NT2/D1 (cell line): ENCODE measurements around the gene ANK2.

Experiments used
- DNase-seq: peaks from one replicate; pipeline ENCODE4 v3.0.0-alpha.2; 2011; ENCODE audit warnings: low read depth, low spot score
- H3K27me3 ChIP-seq: 2 replicates; pipeline ENCODE4 v1.6.0; 2011; ENCODE audit warnings: mild to moderate bottlenecking; ENCODE audit not compliant: insufficient read length, insufficient read depth
- H3K36me3 ChIP-seq: 2 replicates; pipeline ENCODE4 v1.6.1; 2011; ENCODE audit warnings: mild to moderate bottlenecking, low read length, mixed read lengths; ENCODE audit not compliant: insufficient read depth, insufficient read length
- H3K4me1 ChIP-seq: 2 replicates; pipeline ENCODE4 v1.5.1; 2011; ENCODE audit not compliant: insufficient read depth, insufficient read length
- H3K4me3 ChIP-seq: 2 replicates; pipeline ENCODE4 v1.5.1; 2011; ENCODE audit warnings: low read depth; ENCODE audit not compliant: insufficient read length
- H3K9ac ChIP-seq: 2 replicates; pipeline ENCODE4 v1.6.0; 2011; ENCODE audit warnings: low read depth; ENCODE audit not compliant: insufficient read length
- H3K9me3 ChIP-seq: 2 replicates; pipeline ENCODE4 v1.5.1; 2011; ENCODE audit warnings: mild to moderate bottlenecking, low read length; ENCODE audit not compliant: insufficient read depth
- SUZ12 ChIP-seq: IDR thresholded peaks from 2 replicates; pipeline ENCODE4 v1.6.1; 2011; ENCODE audit not compliant: insufficient read length, insufficient read depth; ENCODE audit errors: extremely low read depth
- YY1 ChIP-seq: IDR thresholded peaks from 2 replicates; pipeline ENCODE4 v1.6.1; 2011; ENCODE audit not compliant: insufficient read length, insufficient read depth
- ZNF274 ChIP-seq: IDR thresholded peaks from 2 replicates; pipeline ENCODE4 v1.6.1; 2011; ENCODE audit warnings: mild to moderate bottlenecking, low read depth, low read length

The ANK2 gene

DNA sequence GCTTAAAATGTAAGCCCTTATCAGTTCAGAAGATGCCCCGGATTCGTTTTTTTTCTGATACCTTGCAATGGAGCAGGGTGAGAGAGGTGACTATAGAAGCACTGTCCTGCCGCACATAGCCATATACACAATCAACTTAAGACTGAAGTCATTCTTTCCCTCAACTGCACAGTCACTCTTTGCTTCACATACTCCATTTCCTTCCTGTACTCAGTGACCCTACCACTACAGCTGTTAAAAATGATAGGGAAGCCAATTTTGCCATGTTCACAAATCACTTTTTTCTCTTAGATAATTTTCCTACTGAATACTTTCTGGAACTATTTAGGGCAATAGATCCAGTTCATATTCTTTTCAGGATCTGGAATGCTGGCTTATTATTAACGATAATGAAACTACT, 300.0 kb downstream of the ANK2 start:
- Histone ChIP-seq H3K36me3 (peaks cover 5% of the 10 kb centered on the region), H3K27me3 (no peaks in the 10 kb centered on the region), H3K4me1 (no peaks in the 10 kb centered on the region), H3K4me3 (no peak overlapping the region), H3K9me3 (no peaks in the 10 kb centered on the region), H3K9ac (no peak overlapping the region)
- no peak for DNase-seq
- no peak for TF ChIP-seq SUZ12
- no peak for TF ChIP-seq ZNF274
- no peak for TF ChIP-seq YY1

DNA sequence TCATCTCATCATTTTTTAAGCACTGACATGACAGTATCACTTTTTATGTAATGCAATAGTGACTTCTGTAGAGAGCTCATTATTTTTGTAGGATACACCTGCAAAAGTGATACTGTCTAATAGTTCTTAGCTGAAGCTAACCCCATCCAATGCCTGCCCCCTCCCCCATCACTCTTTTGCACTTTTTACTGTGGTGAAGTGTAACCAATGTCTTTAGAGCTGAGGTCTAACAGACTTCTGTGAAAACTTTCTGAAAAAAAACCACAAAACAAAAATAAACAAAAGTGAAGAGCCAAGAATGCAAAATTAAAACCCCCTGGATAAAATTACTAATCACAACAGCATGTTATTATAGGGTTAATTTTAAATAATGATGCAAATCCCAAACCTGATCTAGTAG, 301.1 kb downstream of the ANK2 start:
- no peaks in the 10 kb centered on the region for H3K27me3 ChIP-seq
- TF ChIP-seq SUZ12 = no peak
- no peak for TF ChIP-seq YY1
- TF ChIP-seq ZNF274 = no peak
- no peak for DNase-seq
- no peaks in the 10 kb centered on the region for H3K9me3 ChIP-seq
- no peaks in the 10 kb centered on the region for H3K4me1 ChIP-seq
- H3K4me3 ChIP-seq = no peak overlapping the region
- no peak overlapping the region for H3K9ac ChIP-seq
- H3K36me3 ChIP-seq = peaks cover 5% of the 10 kb centered on the region

DNA sequence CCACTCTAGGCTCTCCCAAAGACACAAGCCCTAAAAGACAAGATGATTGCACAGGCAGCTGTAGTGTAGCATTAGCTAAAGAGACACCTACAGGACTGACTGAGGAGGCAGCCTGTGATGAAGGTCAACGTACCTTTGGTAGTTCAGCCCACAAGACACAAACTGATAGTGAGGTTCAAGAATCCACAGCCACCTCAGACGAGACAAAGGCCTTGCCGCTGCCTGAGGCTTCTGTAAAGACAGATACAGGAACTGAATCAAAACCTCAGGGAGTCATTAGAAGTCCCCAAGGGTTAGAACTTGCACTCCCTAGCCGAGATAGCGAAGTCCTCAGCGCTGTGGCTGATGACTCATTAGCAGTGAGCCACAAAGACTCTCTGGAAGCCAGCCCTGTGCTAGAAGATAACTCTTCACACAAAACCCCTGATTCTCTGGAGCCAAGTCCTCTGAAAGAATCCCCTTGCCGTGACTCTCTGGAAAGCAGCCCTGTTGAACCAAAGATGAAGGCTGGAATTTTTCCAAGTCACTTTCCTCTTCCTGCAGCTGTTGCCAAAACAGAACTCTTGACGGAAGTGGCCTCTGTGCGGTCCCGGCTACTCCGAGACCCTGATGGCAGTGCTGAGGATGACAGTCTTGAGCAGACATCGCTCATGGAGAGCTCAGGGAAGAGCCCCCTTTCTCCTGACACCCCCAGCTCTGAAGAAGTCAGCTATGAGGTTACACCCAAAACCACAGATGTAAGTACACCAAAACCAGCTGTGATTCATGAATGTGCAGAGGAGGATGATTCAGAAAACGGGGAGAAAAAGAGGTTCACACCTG, 306.3 kb downstream of the ANK2 start:
- Histone ChIP-seq H3K9me3 (no peaks in the 10 kb centered on the region), H3K9ac (no peak overlapping the region), H3K4me3 (no peak overlapping the region), H3K36me3 (peaks cover 7% of the 10 kb centered on the region), H3K4me1 (no peaks in the 10 kb centered on the region), H3K27me3 (no peaks in the 10 kb centered on the region)
- TF ChIP-seq YY1 = no peak
- TF ChIP-seq ZNF274 = no peak
- no peak for TF ChIP-seq SUZ12
- DNase-seq = no peak

DNA sequence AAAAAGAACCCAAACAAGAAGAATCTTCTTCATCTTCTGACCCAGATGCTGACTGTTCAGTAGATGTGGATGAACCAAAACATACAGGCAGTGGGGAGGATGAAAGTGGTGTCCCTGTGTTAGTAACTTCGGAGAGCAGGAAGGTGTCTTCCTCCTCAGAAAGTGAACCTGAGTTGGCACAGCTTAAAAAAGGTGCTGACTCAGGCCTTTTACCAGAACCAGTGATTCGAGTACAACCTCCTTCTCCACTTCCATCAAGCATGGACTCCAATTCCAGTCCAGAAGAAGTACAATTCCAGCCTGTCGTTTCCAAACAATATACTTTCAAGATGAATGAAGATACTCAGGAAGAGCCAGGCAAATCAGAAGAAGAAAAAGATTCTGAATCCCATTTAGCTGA, 307.0 kb downstream of the ANK2 start:
- Histone ChIP-seq H3K36me3 (peaks cover 7% of the 10 kb centered on the region), H3K9ac (no peak overlapping the region), H3K9me3 (no peaks in the 10 kb centered on the region), H3K27me3 (no peaks in the 10 kb centered on the region), H3K4me1 (no peaks in the 10 kb centered on the region), H3K4me3 (no peak overlapping the region)
- TF ChIP-seq YY1 = no peak
- no peak for TF ChIP-seq SUZ12
- TF ChIP-seq ZNF274 = no peak
- DNase-seq = no peak

DNA sequence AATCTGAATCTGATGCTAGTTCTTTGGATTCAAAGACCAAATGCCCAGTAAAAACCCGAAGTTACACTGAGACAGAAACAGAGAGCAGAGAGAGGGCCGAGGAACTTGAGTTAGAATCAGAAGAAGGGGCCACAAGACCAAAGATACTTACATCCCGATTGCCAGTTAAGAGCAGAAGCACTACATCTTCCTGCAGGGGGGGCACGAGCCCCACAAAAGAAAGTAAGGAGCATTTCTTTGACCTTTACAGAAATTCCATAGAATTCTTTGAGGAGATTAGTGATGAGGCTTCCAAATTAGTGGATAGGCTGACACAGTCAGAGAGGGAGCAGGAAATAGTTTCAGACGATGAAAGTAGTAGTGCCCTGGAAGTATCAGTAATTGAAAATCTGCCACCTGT, 309.3 kb downstream of the ANK2 start:
- H3K4me3 ChIP-seq = no peak overlapping the region
- H3K9me3 ChIP-seq = no peaks in the 10 kb centered on the region
- H3K36me3 ChIP-seq = peaks cover 6% of the 10 kb centered on the region
- no peaks in the 10 kb centered on the region for H3K4me1 ChIP-seq
- no peak for DNase-seq
- H3K27me3 ChIP-seq = no peaks in the 10 kb centered on the region
- no peak for TF ChIP-seq SUZ12
- TF ChIP-seq YY1 = no peak
- no peak for TF ChIP-seq ZNF274
- no peak overlapping the region for H3K9ac ChIP-seq

DNA sequence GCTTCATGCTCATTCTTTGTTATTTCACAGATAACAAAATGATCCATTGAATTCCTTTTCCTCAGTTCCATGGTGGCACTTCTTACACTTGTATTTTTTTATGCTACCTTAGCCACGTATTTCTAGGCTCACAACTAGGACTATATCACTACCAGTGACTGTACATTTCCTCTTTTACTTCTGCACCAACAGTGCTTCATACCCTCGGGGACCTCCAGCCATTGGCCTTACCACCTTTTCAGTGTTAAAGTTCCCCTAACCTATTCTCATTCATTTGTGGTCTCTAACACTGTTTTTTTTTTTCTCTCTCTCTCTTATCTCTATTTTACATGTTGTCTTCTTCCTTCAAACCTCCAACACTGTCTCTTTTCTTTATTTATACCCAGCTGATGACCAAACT, 315.9 kb downstream of the ANK2 start:
- Histone ChIP-seq H3K27me3 (no peaks in the 10 kb centered on the region), H3K9ac (no peak overlapping the region), H3K9me3 (no peaks in the 10 kb centered on the region), H3K4me3 (no peak overlapping the region), H3K4me1 (no peaks in the 10 kb centered on the region), H3K36me3 (peaks cover 21% of the 10 kb centered on the region)
- DNase-seq = no peak
- TF ChIP-seq SUZ12 = no peak
- TF ChIP-seq YY1 = no peak
- TF ChIP-seq ZNF274 = no peak

DNA sequence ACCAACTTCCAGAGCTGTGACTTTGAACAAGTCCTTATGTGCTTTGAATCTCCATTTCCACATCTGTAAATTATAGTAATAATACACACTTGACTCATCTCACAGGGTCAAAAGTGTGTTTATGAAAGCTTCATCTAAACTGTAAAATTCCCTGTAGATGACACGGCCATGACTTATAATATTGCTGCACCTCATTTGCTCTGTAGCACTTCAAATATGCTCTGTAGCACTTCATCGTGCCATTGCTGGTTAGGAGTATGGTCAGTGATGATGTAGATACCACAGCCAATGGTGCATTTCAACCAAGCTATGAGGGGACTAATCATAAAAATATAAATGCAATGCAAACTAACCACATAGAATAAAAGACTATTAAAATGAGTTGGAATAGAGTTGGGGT, 318.6 kb downstream of the ANK2 start:
- TF ChIP-seq ZNF274 = no peak
- no peak for TF ChIP-seq SUZ12
- TF ChIP-seq YY1 = no peak

More for the DNA sequence above, 318.6 kb downstream of the ANK2 start:
- Histone ChIP-seq H3K4me1 (no peaks in the 10 kb centered on the region), H3K36me3 (peaks cover 25% of the 10 kb centered on the region), H3K27me3 (no peaks in the 10 kb centered on the region), H3K9ac (no peak overlapping the region), H3K4me3 (no peak overlapping the region), H3K9me3 (no peaks in the 10 kb centered on the region)
- no peak for DNase-seq
